Coronary artery (tissue), 2 donors: ENCODE measurements around the gene MYO5B.

Source experiments
- DNase-seq: peaks from one replicate; pipeline ENCODE4 v3.0.0-alpha.2; 2017; ENCODE audit warnings: low spot score
- H3K27ac ChIP-seq, 2 donors: fragments of 200-600 bp; sonication (generic); one replicate each; pipeline ENCODE4 v1.5.1; 2016 to 2019
- H3K4me3 ChIP-seq: fragments of 200-600 bp; sonication (generic); 2 replicates; pipeline ENCODE4 v1.5.1; 2016; ENCODE audit warnings: mild to moderate bottlenecking, moderate library complexity
- CTCF ChIP-seq: fragments of 200-600 bp; sonication (generic); IDR thresholded peaks from one replicate; pipeline ENCODE4 v1.5.1; 2019; ENCODE audit warnings: antibody characterized with exemption

Gene MYO5B

DNA sequence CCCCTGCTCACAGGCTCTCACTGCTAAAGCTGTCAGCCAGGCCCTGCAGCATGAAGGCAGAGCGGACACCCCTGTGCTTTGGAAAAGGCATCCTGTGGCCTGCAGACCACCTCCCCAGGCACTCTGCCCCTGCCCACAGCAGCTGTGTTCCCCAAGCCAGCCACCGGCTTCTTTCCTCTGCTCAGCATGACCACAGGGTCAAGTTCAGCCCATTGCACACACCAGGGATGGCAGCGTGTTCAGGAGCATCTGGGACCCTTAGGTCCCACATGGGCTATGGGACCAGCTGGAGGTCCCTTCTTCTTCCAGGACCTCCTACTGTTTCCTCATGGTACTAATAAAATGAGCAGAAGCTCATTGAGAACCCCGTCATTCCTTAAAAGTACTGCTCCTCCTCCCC is 263.2 kb downstream of the MYO5B start:
- H3K4me3 ChIP-seq = no peak overlapping the region
- TF ChIP-seq CTCF = no peak
- no peak for DNase-seq
- no peak overlapping the region for H3K27ac ChIP-seq

- no peak overlapping the region for H3K4me3 ChIP-seq
- DNase-seq = no peak
- TF ChIP-seq CTCF = no peak
- H3K27ac ChIP-seq = no peak overlapping the region
Measured at GRCh38 chr18:49931179-49931578, 263.8 kb downstream of the MYO5B start.

DNA sequence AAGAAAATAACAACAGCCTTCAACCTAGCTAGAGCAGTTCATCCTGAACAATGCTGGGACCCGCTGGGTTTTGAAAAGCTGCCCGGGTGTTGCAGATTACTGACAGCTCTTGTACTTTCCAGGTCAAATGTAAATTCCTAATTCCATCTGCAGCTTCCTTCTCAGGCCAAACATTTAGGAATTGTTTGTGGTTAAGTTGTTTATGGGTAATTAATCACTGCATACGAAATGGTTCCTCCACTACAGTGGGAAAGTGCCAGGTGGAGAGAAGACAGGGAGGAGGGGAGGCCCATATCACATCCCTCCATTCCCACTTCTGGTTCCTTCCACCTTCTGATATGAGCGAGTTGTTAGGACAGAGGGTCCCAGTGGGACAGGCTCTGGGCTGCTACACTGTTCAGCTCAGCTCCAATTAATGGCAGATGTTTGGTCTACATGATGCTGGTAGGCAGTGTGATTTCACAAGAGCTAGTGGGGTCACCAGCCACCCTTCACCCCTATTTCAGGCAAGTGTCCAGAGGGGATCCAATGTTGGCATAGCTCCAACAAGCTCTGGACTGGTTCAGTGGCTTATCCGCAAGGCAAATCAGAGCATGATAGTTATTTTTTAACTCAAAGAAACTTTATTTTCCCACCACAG is 268.7 kb downstream of the MYO5B start:
- H3K4me3 ChIP-seq = no peak overlapping the region
- no peak for TF ChIP-seq CTCF
- DNase-seq = no peak
- H3K27ac ChIP-seq = no peak overlapping the region

DNA sequence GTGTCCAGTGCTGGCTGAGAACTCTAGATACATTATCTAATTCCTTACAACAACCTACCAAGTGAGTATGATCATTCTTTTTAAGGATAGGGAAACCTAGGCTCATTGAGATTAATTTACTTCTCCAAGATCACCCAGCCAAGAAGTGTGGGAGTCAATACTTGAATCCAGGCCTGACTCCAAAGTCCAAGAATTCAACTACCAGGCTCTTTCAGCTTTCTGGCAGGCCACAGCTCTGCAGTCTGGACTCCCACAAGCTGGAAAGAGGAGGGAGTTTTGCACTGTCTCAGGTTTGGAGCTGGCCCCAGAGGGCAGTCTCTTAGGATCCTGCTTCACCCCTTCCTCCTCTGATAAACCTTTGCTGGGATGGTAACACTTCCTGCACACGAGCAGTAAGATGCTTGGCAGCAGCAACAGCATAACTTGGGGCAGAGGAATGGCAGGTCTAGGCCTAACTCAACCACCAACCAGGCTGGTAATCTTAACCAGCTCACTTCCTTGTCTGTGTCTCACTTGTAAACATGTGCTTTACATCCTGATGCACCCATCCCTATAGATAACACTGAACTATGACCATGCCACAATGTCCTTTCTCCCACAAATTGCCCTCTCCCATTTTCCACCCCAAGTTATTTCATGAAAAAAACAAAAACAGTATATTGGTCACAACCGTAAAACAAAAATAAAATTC is 270.5 kb downstream of the MYO5B start:
- Histone ChIP-seq H3K4me3 (no peak overlapping the region), H3K27ac (no peak overlapping the region)
- DNase-seq = no peak
- TF ChIP-seq CTCF = no peak

DNA sequence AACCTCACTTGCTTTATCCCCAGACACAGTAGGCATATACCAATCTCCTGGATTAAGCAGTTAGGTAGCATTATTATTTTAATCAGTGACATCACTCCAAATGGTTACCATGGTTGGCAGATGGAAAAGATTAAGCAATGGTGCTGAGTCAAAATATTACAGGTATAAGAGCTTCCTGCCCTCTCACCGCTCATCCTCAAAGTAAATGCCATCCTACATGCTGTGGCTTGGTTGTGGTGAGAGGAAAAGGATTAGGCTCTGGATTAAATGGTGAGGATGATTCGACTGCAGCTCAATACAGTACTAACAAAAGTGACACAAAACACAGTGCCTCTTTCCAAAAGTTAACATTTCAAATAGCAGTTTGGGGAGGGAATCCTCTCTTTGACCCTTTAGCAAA is 272.7 kb downstream of the MYO5B start:
- no peak overlapping the region for H3K4me3 ChIP-seq
- no peak for DNase-seq
- no peak for TF ChIP-seq CTCF
- H3K27ac ChIP-seq = no peak overlapping the region

DNA sequence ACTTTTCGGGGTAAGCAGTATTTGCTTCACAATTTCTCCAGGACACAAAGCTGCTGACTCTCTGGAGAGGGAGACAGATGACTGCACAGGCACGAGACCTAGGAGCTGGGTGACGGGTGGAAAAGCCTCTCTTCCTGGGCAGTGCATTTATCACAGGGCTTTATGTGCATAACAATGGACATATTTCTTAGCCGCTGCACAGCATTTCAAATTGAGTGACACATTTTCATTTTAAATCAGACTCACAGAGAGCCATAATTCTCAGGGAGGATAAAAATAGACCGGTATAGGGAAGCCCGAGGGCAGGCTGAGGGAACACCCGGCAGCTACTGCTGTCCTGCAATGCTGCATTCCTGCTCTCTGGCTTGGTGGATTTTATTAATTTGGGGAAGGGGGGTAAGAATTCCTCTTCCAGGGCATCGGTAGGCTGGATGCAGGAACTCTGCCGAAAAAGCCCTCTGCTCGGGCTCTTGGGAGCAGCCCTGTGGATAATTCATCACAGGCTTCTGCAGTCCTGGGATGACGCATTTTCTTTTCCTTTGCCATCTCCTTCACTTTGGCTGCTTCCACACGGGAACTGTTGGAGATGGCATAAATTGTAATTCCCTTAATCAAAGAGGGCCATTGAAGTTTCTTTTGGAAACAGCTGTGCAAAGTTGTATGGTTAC is 273.5 kb downstream of the MYO5B start:
- no peak for DNase-seq
- H3K4me3 ChIP-seq = no peak overlapping the region
- H3K27ac ChIP-seq = no peak overlapping the region
- no peak for TF ChIP-seq CTCF

DNA sequence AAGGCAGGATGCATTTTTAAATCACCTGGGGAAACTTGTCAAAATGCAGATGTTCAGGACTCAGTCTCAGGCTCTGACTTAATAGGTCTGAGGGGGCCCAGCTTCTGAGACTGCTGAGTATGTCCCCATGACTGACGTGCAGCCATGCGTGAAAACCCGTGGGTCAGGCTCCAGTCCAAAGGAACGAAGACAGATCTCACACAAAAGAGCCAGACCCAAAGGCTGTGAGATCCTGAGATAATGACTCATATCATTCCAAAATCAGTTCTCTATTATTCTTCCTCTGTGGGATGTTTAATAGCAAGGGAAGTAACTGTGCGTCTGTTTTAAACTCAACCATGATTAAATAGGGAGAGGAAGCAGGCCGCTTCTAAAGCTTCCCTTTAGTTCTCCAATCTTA is 274.2 kb downstream of the MYO5B start:
- DNase-seq = no peak
- Histone ChIP-seq H3K4me3 (no peak overlapping the region), H3K27ac (no peak overlapping the region)
- no peak for TF ChIP-seq CTCF
